Measurements from ENCODE around the gene MBD3. TPM values are rescaled to one million over a fixed set of nuclear protein-coding genes. Genes with fewer than 3 reads are reported as not detected.

The MBD3 gene
- total and polyA plus RNA-seq, 2 of the 4 experiments (the other 2 are of a cell fraction): 42.5 to 66.3 TPM

DNA sequence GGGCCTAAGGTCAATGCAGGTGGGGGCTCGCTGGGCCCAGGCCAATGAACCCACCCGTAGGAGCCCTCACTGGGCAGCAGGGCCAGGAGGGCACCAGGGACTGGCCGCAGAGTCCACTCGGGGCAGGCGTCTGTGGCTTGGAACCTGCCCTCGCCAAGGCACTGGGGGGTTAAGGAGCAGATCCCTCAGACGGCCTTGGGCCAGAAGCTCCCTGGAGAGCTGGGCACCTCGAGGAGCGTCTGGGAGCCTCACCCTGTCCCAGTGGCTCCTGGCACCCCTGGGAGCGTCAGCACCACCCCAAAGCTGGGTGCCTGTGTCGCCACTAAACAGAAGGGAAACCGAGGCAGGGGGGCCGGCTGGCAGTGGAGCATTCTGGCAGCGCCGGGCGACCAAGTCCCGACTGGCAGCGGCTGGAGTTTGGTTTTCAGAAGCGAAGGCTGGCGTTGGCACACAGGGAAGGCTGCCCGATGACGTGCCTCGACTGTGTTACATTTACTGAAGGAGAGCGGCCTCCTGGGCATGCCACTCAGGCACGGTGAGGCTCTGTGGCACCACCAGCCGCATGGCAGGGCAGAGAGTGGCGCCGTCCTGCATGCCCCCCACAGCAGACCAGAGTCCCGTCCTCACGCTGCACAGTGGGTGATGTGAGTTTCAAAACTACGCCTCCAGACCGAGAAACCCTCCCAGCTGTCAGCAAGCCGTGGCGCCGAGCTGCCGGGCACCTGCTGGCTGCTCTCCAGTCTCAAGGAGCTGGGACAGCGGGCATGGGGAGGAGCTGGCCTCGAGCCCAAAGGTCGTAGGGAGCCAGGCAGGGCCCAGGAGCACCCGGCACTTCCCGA, 15.4 kb downstream of the MBD3 start:
- dilution Hi-C loops (cut with HindIII; ENCODE audit: low sequenced_read_pairs, unreplicated experiment) (no loop called here), intact Hi-C loops (cut with micrococcal nuclease) (no loop called here), in situ Hi-C loops (cut with MboI; ENCODE audit: low sequenced_read_pairs) (no loop called here)
- POLR2A ChIA-PET (ENCODE audit: unreplicated experiment): no interaction called here
- H4K8ac ChIP-seq (ENCODE audit: low read depth in 2 of 2, low read length in 2 of 2): no peak overlapping the region
- H3K14ac ChIP-seq (replicated peaks; ENCODE audit: low read depth, low read length): no peak overlapping the region
- peaks cover 0 to 4% of the 10 kb centered on the region in 2 experiments; a peak in 1 of 4 replicates for H3K79me1 ChIP-seq (ENCODE audit: low read depth in 1 of 2, low read length in 2 of 2)
- H4K91ac ChIP-seq (ENCODE audit: insufficient read depth, low read depth, low read length): no peak overlapping the region
- no peak overlapping the region for H4K5ac ChIP-seq (ENCODE audit: low read depth, low read length)
- no peak overlapping the region for H2BK5ac ChIP-seq (ENCODE audit: low read depth, low read length, poor library complexity, severe bottlenecking)
- H2BK120ac ChIP-seq (ENCODE audit: low read depth, low read length): no peak overlapping the region
- no peaks in the 10 kb centered on the region for H3K9me3 ChIP-seq (ENCODE audit: control insufficient read depth, insufficient read depth, low read length)
- no peak overlapping the region for H2BK20ac ChIP-seq (ENCODE audit: low read depth, low read length)
- no peak overlapping the region for H2AK5ac ChIP-seq (ENCODE audit: low read depth, low read length)
- H3K36me3 ChIP-seq (ENCODE audit: control insufficient read depth, insufficient read depth, low read length): peaks cover 45% of the 10 kb centered on the region
- ATAC-seq (ENCODE audit: low read depth) (no peak), DNase-seq (no peak)
- no peak overlapping the region for H3K27ac ChIP-seq (ENCODE audit: insufficient read depth, low read length)
- no peak overlapping the region for H3K4me3 ChIP-seq (ENCODE audit: insufficient read depth, low read depth, low read length)
- no peak overlapping the region for H3K56ac ChIP-seq (ENCODE audit: extremely low read depth, insufficient read depth, low read length)
- no peaks in the 10 kb centered on the region for H3K4me1 ChIP-seq (ENCODE audit: control insufficient read depth, insufficient read depth, low read length)
- 92% methylated on average over 31 of the region's 41 CpGs; no CpG with 5 or more reads in 1 of the 2 experiments for WGBS, 2 experiments (ENCODE audit: extremely low coverage in 2 of 2, insufficient read length in 1 of 2)
- H2AFZ ChIP-seq (replicated peaks; ENCODE audit: low read length, poor library complexity): no peak overlapping the region
- CTCF ChIA-PET: no interaction called here
- no TSS peak for BruUV-seq (replicated peaks)
- no peak for TF ChIP-seq SMC3 (IDR thresholded peaks at IDR 0.05; ENCODE audit: low read depth, low read length)
- H3K9ac ChIP-seq (ENCODE audit: low read depth, low read length): no peak overlapping the region
- no peak overlapping the region for H2BK15ac ChIP-seq (ENCODE audit: low read depth, low read length)
- H3K23ac ChIP-seq (ENCODE audit: low read depth, low read length): no peak overlapping the region
- H3K4me2 ChIP-seq (ENCODE audit: low read depth, low read length): no peak overlapping the region
- H4K20me1 ChIP-seq (ENCODE audit: insufficient read depth, low read length): peaks cover 4% of the 10 kb centered on the region
- no peak overlapping the region for H3K4ac ChIP-seq (ENCODE audit: low read depth, low read length)
- H3K9me1 ChIP-seq (ENCODE audit: insufficient read depth, low read length): no peaks in the 10 kb centered on the region
- H3K27me3 ChIP-seq (ENCODE audit: control insufficient read depth, insufficient read depth, low read length): no peaks in the 10 kb centered on the region
- no peak overlapping the region for H3K18ac ChIP-seq (ENCODE audit: low read depth, low read length)
- peak overlapping the region; percentile 28 for H2AK9ac ChIP-seq (replicated peaks; ENCODE audit: low read depth, low read length, poor library complexity)
